Measurements from ENCODE around the gene RPS16. TPM values are rescaled to one million over a fixed set of nuclear protein-coding genes. Genes with fewer than 3 reads are reported as not detected.

Gene RPS16
- total RNA-seq, 2 donors from 2014 or later = 1,162 to 1,716 TPM

GRCh38 chr19:39449116-39449797 lies 13.5 kb upstream of the RPS16 start:
- Histone ChIP-seq H3K4me1 (replicated peaks) (peaks cover 11% of the 10 kb centered on the region), H3K36me3 (no peaks in the 10 kb centered on the region), H3K9me3 (no peaks in the 10 kb centered on the region), H3K4me3 (no peak overlapping the region), H3K27ac (no peak overlapping the region), H3K27me3 (replicated peaks; ENCODE audit: insufficient read depth) (no peaks in the 10 kb centered on the region)
- TF ChIP-seq POLR2A (IDR thresholded peaks at IDR 0.05) (no peak), POLR2AphosphoS5 (IDR thresholded peaks at IDR 0.05) (no peak), CTCF (IDR thresholded peaks at IDR 0.05) (no peak)
- DNase-seq (ENCODE audit: low spot score) = no peak
- intact Hi-C loops (cut with DNase I) = no loop called here
- 72% methylated on average over 8 of the region's 8 CpGs for WGBS

- WGBS = 76% methylated on average over 3 of the region's 3 CpGs
- H3K9me3 ChIP-seq = no peaks in the 10 kb centered on the region
- H3K4me1 ChIP-seq (replicated peaks) = peaks cover 11% of the 10 kb centered on the region
- H3K4me3 ChIP-seq = no peak overlapping the region
- DNase-seq (ENCODE audit: low spot score) = no peak
- intact Hi-C loops (cut with DNase I) = no loop called here
- no peaks in the 10 kb centered on the region for H3K27me3 ChIP-seq (replicated peaks; ENCODE audit: insufficient read depth)
- H3K27ac ChIP-seq = no peak overlapping the region
- TF ChIP-seq CTCF (IDR thresholded peaks at IDR 0.05) (no peak), POLR2AphosphoS5 (IDR thresholded peaks at IDR 0.05) (no peak), POLR2A (IDR thresholded peaks at IDR 0.05) (no peak)
- H3K36me3 ChIP-seq = no peaks in the 10 kb centered on the region
These were observed 12.5 kb upstream of the RPS16 start for GRCh38 chr19:39448271-39448670.

- H3K4me3 ChIP-seq = peak overlapping the region; percentile 85 to 94
- intact Hi-C loops (cut with DNase I) = no loop called here
- 83% methylated on average over 16 of the region's 16 CpGs for WGBS
- peaks cover 11% of the 10 kb centered on the region for H3K4me1 ChIP-seq (replicated peaks)
- no peak for DNase-seq (ENCODE audit: low spot score)
- peak overlapping the region in 1 of 2 donors; percentile 92 for H3K27ac ChIP-seq
- no peaks in the 10 kb centered on the region for H3K27me3 ChIP-seq (replicated peaks; ENCODE audit: insufficient read depth)
- H3K36me3 ChIP-seq = no peaks in the 10 kb centered on the region
- TF ChIP-seq POLR2A (IDR thresholded peaks at IDR 0.05) = no peak
- TF ChIP-seq POLR2AphosphoS5 (IDR thresholded peaks at IDR 0.05) = no peak
- TF ChIP-seq CTCF (IDR thresholded peaks at IDR 0.05) = no peak
- no peaks in the 10 kb centered on the region for H3K9me3 ChIP-seq
These were observed 10.8 kb upstream of the RPS16 start for GRCh38 chr19:39446365-39447084.

GRCh38 chr19:39445196-39446111 lies 9.7 kb upstream of the RPS16 start, which contains the start of gene SUPT5H:
SUPT5H (plus strand) TSS chr19:39445582; CDS start chr19:39445891, 309 bp downstream.
- no peaks in the 10 kb centered on the region for H3K27me3 ChIP-seq (replicated peaks; ENCODE audit: insufficient read depth)
- peak within 1 kb of the TSS; percentile 85 to 94 for H3K4me3 ChIP-seq
- peaks cover 11% of the 10 kb centered on the region for H3K4me1 ChIP-seq (replicated peaks)
- H3K9me3 ChIP-seq = no peaks in the 10 kb centered on the region
- under 1% methylated on average over 68 of the region's 68 CpGs for WGBS
- peak; percentile 100 for TF ChIP-seq POLR2AphosphoS5 (IDR thresholded peaks at IDR 0.05)
- peak; percentile 94 for TF ChIP-seq POLR2A (IDR thresholded peaks at IDR 0.05)
- TF ChIP-seq CTCF (IDR thresholded peaks at IDR 0.05) = no peak
- peak within 1 kb of the TSS; percentile 90 to 92 for H3K27ac ChIP-seq
- intact Hi-C loops (cut with DNase I) = no loop called here
- H3K36me3 ChIP-seq = no peaks in the 10 kb centered on the region
- DNase-seq (ENCODE audit: low spot score) = peak; percentile 97

Data from prostate gland (tissue), 2 donors.